Karpas-422 (cell line): ENCODE data around the gene PADI2. TPM values are rescaled to one million over a fixed set of nuclear protein-coding genes. Genes with fewer than 3 reads are reported as not detected.

Experiments used
- DNase-seq: peaks from one replicate; pipeline ENCODE4 v3.0.0-alpha.2; 2015
- H2AFZ ChIP-seq: fragments of 200-600 bp; sonication (generic); 2 replicates; pipeline ENCODE4 v1.6.1; 2014; ENCODE audit warnings: antibody characterized with exemption, low read length, mixed read lengths
- H3K27ac ChIP-seq: fragments of 200-600 bp; sonication (generic); 2 replicates; pipeline ENCODE4 v1.5.1; 2014; ENCODE audit warnings: mild to moderate bottlenecking, low read length, moderate library complexity
- H3K27me3 ChIP-seq: fragments of 200-600 bp; sonication (generic); 2 replicates; pipeline ENCODE4 v1.6.1; 2014; ENCODE audit warnings: low read length, mixed read lengths
- H3K36me3 ChIP-seq: fragments of 200-600 bp; sonication (generic); 2 replicates; pipeline ENCODE4 v1.6.1; 2014; ENCODE audit warnings: low read length, mixed read lengths; ENCODE audit not compliant: insufficient read depth
- H3K4me1 ChIP-seq: fragments of 200-600 bp; sonication (generic); 2 replicates; pipeline ENCODE4 v1.6.1; 2014; ENCODE audit warnings: mild to moderate bottlenecking, low read length, mixed read lengths
- H3K4me2 ChIP-seq: fragments of 200-600 bp; sonication (generic); 2 replicates; pipeline ENCODE4 v1.6.1; 2014; ENCODE audit warnings: low read length, low read depth, mild to moderate bottlenecking; ENCODE audit not compliant: poor library complexity, severe bottlenecking
- H3K4me3 ChIP-seq: fragments of 200-600 bp; sonication (generic); 2 replicates; pipeline ENCODE4 v1.5.1; 2014; ENCODE audit warnings: mild to moderate bottlenecking, antibody characterized with exemption, low read length, mixed read lengths
- H3K79me2 ChIP-seq: fragments of 200-600 bp; sonication (generic); 2 replicates; pipeline ENCODE4 v1.6.1; 2014; ENCODE audit warnings: mild to moderate bottlenecking, low read length, mixed read lengths
- H3K9ac ChIP-seq: fragments of 200-600 bp; sonication (generic); 2 replicates; pipeline ENCODE4 v1.6.0; 2014; ENCODE audit warnings: low read length
- H3K9me2 ChIP-seq: fragments of 200-600 bp; sonication (generic), shearing (Covaris generic); replicated peaks from 2 replicates; pipeline ENCODE4 v1.6.0; 2014; ENCODE audit warnings: mild to moderate bottlenecking, low read length, moderate library complexity; ENCODE audit not compliant: insufficient read depth
- H3K9me3 ChIP-seq: fragments of 300-700, 200-600 bp; sonication (generic); 2 replicates; pipeline ENCODE4 v1.6.1; 2014; ENCODE audit warnings: low read length, mixed read lengths
- H4K20me1 ChIP-seq: fragments of 200-600 bp; sonication (generic); 2 replicates; pipeline ENCODE4 v1.6.1; 2014; ENCODE audit warnings: mild to moderate bottlenecking, antibody characterized with exemption, low read length, low read depth; ENCODE audit not compliant: insufficient read depth
- total RNA-seq: library from RNA; depleted of rRNA; stranded (reverse); fragments of >200 nt; shearing (Covaris generic); gene quantifications from 2 replicates; pipeline ENCODE4 v1.2.3, GENCODE V29; 2014; ENCODE audit warnings: low replicate concordance

Gene PADI2
- total RNA-seq, 1 experiment from 2014 or later, result not detected

GRCh38 chr1:17108360-17108759 lies 10.9 kb downstream of the PADI2 start:
- H3K79me2 ChIP-seq, result no peaks in the 10 kb centered on the region
- H3K4me3 ChIP-seq, result no peak overlapping the region
- no peaks in the 10 kb centered on the region for H3K9me3 ChIP-seq
- H3K9me2 ChIP-seq, result no peaks in the 10 kb centered on the region
- no peak overlapping the region for H3K27ac ChIP-seq
- H3K4me1 ChIP-seq, result peaks cover 3% of the 10 kb centered on the region; the same call in 1 of the 2 replicates
- no peak overlapping the region for H3K4me2 ChIP-seq
- no peaks in the 10 kb centered on the region for H3K27me3 ChIP-seq
- H2AFZ ChIP-seq, result no peak overlapping the region
- no peak for DNase-seq
- no peaks in the 10 kb centered on the region for H3K36me3 ChIP-seq
- no peak overlapping the region for H3K9ac ChIP-seq
- H4K20me1 ChIP-seq, result no peaks in the 10 kb centered on the region

GRCh38 chr1:17104782-17105181 lies 14.5 kb downstream of the PADI2 start:
- DNase-seq, result no peak
- Histone ChIP-seq H3K27ac (no peak overlapping the region), H4K20me1 (no peaks in the 10 kb centered on the region), H3K36me3 (no peaks in the 10 kb centered on the region), H3K4me1 (peaks cover 3% of the 10 kb centered on the region; the same call in 1 of the 2 replicates), H3K9ac (no peak overlapping the region), H3K27me3 (no peaks in the 10 kb centered on the region), H3K79me2 (no peaks in the 10 kb centered on the region), H3K4me2 (no peak overlapping the region), H3K4me3 (no peak overlapping the region), H3K9me3 (no peaks in the 10 kb centered on the region), H3K9me2 (no peaks in the 10 kb centered on the region), H2AFZ (no peak overlapping the region)

GRCh38 chr1:17102232-17102631 lies 17.0 kb downstream of the PADI2 start:
- Histone ChIP-seq H3K9me3 (no peaks in the 10 kb centered on the region), H3K79me2 (no peaks in the 10 kb centered on the region), H3K27ac (no peak overlapping the region), H3K4me3 (no peak overlapping the region), H3K9me2 (no peaks in the 10 kb centered on the region), H2AFZ (no peak overlapping the region), H4K20me1 (no peaks in the 10 kb centered on the region), H3K27me3 (no peaks in the 10 kb centered on the region), H3K4me1 (peaks cover 3% of the 10 kb centered on the region; the same call in 1 of the 2 replicates), H3K36me3 (no peaks in the 10 kb centered on the region), H3K9ac (no peak overlapping the region), H3K4me2 (no peak overlapping the region)
- no peak for DNase-seq

GRCh38 chr1:17101261-17101660 lies 18.0 kb downstream of the PADI2 start:
- H3K9me2 ChIP-seq, result no peaks in the 10 kb centered on the region
- H3K4me1 ChIP-seq, result no peaks in the 10 kb centered on the region
- no peak overlapping the region for H3K27ac ChIP-seq
- no peak overlapping the region for H3K4me3 ChIP-seq
- H2AFZ ChIP-seq, result no peak overlapping the region
- no peak overlapping the region for H3K9ac ChIP-seq
- no peak overlapping the region for H3K4me2 ChIP-seq
- H3K36me3 ChIP-seq, result no peaks in the 10 kb centered on the region
- DNase-seq, result no peak
- H4K20me1 ChIP-seq, result no peaks in the 10 kb centered on the region
- no peaks in the 10 kb centered on the region for H3K79me2 ChIP-seq
- no peaks in the 10 kb centered on the region for H3K27me3 ChIP-seq
- no peaks in the 10 kb centered on the region for H3K9me3 ChIP-seq

GRCh38 chr1:17099616-17100340 lies 19.5 kb downstream of the PADI2 start:
- H3K27me3 ChIP-seq, result no peaks in the 10 kb centered on the region
- H2AFZ ChIP-seq, result no peak overlapping the region
- no peak overlapping the region for H3K4me3 ChIP-seq
- no peaks in the 10 kb centered on the region for H3K4me1 ChIP-seq
- no peaks in the 10 kb centered on the region for H3K9me2 ChIP-seq
- no peak overlapping the region for H3K4me2 ChIP-seq
- no peaks in the 10 kb centered on the region for H3K79me2 ChIP-seq
- H4K20me1 ChIP-seq, result no peaks in the 10 kb centered on the region
- no peak overlapping the region for H3K9ac ChIP-seq
- no peaks in the 10 kb centered on the region for H3K36me3 ChIP-seq
- H3K27ac ChIP-seq, result no peak overlapping the region
- DNase-seq, result no peak
- H3K9me3 ChIP-seq, result no peaks in the 10 kb centered on the region

GRCh38 chr1:17098446-17099317 lies 20.6 kb downstream of the PADI2 start:
- Histone ChIP-seq H3K4me1 (no peaks in the 10 kb centered on the region), H3K4me2 (no peak overlapping the region), H3K36me3 (no peaks in the 10 kb centered on the region), H3K27ac (no peak overlapping the region), H2AFZ (no peak overlapping the region), H3K9me3 (no peaks in the 10 kb centered on the region), H3K4me3 (no peak overlapping the region), H4K20me1 (no peaks in the 10 kb centered on the region), H3K9ac (no peak overlapping the region), H3K9me2 (no peaks in the 10 kb centered on the region), H3K79me2 (no peaks in the 10 kb centered on the region), H3K27me3 (no peaks in the 10 kb centered on the region)
- DNase-seq, result no peak

GRCh38 chr1:17097787-17098186 lies 21.5 kb downstream of the PADI2 start:
- Histone ChIP-seq H2AFZ (no peak overlapping the region), H3K27ac (no peak overlapping the region), H3K4me3 (no peak overlapping the region), H3K9ac (no peak overlapping the region), H3K79me2 (no peaks in the 10 kb centered on the region), H3K4me1 (no peaks in the 10 kb centered on the region), H3K9me3 (no peaks in the 10 kb centered on the region), H3K4me2 (no peak overlapping the region), H3K9me2 (no peaks in the 10 kb centered on the region), H3K27me3 (no peaks in the 10 kb centered on the region), H3K36me3 (no peaks in the 10 kb centered on the region), H4K20me1 (no peaks in the 10 kb centered on the region)
- no peak for DNase-seq

- no peak for DNase-seq
- H4K20me1 ChIP-seq, result no peaks in the 10 kb centered on the region
- no peaks in the 10 kb centered on the region for H3K36me3 ChIP-seq
- no peak overlapping the region for H2AFZ ChIP-seq
- no peaks in the 10 kb centered on the region for H3K4me1 ChIP-seq
- no peaks in the 10 kb centered on the region for H3K9me2 ChIP-seq
- H3K27me3 ChIP-seq, result no peaks in the 10 kb centered on the region
- H3K79me2 ChIP-seq, result no peaks in the 10 kb centered on the region
- H3K4me2 ChIP-seq, result no peak overlapping the region
- no peak overlapping the region for H3K27ac ChIP-seq
- no peak overlapping the region for H3K9ac ChIP-seq
- no peak overlapping the region for H3K4me3 ChIP-seq
- H3K9me3 ChIP-seq, result no peaks in the 10 kb centered on the region
Measured at GRCh38 chr1:17097147-17097546, 22.1 kb downstream of the PADI2 start.
